ENCODE data around the gene SCGB1D1. TPM values are rescaled to one million over a fixed set of nuclear protein-coding genes. Genes with fewer than 3 reads are reported as not detected.

Gene SCGB1D1
- total RNA-seq, 4 donors from 2014 or later = not detected

- no peak overlapping the region for H3K27ac ChIP-seq (replicated peaks in 1 of 4)
- intact Hi-C loops (cut with DNase I) = no loop called here
- no peak overlapping the region for H3K4me3 ChIP-seq
- H3K4me1 ChIP-seq = no peaks in the 10 kb centered on the region
- no peak for DNase-seq (ENCODE audit: extremely low spot score)
- H3K36me3 ChIP-seq = no peaks in the 10 kb centered on the region
- peaks cover 0 to 44% (median 0%) of the 10 kb centered on the region in 4 donors for H3K27me3 ChIP-seq
- no peaks in the 10 kb centered on the region for H3K9me3 ChIP-seq
- TF ChIP-seq EP300 (IDR thresholded peaks at IDR 0.05) (no peak), CTCF (IDR thresholded peaks at IDR 0.05) (no peak), POLR2A (IDR thresholded peaks at IDR 0.05; ENCODE audit: low read depth) (no peak), POLR2AphosphoS5 (IDR thresholded peaks at IDR 0.05) (no peak)
- whole genome bisulfite sequencing = 70% methylated on average over 4 of the region's 4 CpGs
Measured at GRCh38 chr11:62237499-62237898, 47.5 kb downstream of the SCGB1D1 start.

- H3K27me3 ChIP-seq = peaks cover 0 to 42% (median 0%) of the 10 kb centered on the region in 4 donors
- 93% methylated on average over 4 of the region's 4 CpGs for WGBS
- no peaks in the 10 kb centered on the region for H3K36me3 ChIP-seq
- H3K9me3 ChIP-seq = no peaks in the 10 kb centered on the region
- intact Hi-C loops (cut with DNase I) = no loop called here
- no peaks in the 10 kb centered on the region for H3K4me1 ChIP-seq
- TF ChIP-seq POLR2AphosphoS5 (IDR thresholded peaks at IDR 0.05) (no peak), POLR2A (IDR thresholded peaks at IDR 0.05; ENCODE audit: low read depth) (no peak), EP300 (IDR thresholded peaks at IDR 0.05) (no peak), CTCF (IDR thresholded peaks at IDR 0.05) (no peak)
- H3K4me3 ChIP-seq = no peak overlapping the region
- DNase-seq (ENCODE audit: extremely low spot score) = no peak
- H3K27ac ChIP-seq (replicated peaks in 1 of 4) = no peak overlapping the region
Measured at GRCh38 chr11:62238151-62238550, 48.1 kb downstream of the SCGB1D1 start.

DNA sequence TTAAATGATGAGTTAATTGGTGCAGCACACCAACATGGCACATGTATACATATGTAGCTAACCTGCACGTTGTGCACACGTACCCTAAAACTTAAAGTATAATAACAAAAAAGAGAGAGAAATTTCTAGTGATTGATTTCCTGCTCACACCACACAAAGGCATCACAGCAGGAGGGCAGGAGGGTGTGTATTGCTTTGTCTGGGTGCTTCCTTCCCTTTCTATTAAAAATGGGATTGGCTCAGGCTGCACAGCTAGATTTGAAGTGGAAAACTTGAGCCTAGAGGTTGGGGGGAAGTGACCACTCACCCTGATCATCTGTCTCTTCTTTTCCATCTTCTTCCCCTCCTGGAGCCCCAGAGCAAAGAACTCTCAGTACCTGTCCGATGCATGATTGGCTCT, 51.1 kb downstream of the SCGB1D1 start:
- Histone ChIP-seq H3K27me3 (peaks cover 0 to 51% (median 0%) of the 10 kb centered on the region in 4 donors), H3K4me3 (no peak overlapping the region), H3K36me3 (no peaks in the 10 kb centered on the region), H3K9me3 (no peaks in the 10 kb centered on the region), H3K27ac (replicated peaks in 1 of 4) (no peak overlapping the region), H3K4me1 (no peaks in the 10 kb centered on the region)
- no peak for DNase-seq (ENCODE audit: extremely low spot score)
- 90% methylated on average over 3 of the region's 3 CpGs for WGBS
- intact Hi-C loops (cut with DNase I) = no loop called here
- TF ChIP-seq POLR2AphosphoS5 (IDR thresholded peaks at IDR 0.05) = no peak
- no peak for TF ChIP-seq EP300 (IDR thresholded peaks at IDR 0.05)
- no peak for TF ChIP-seq CTCF (IDR thresholded peaks at IDR 0.05)
- no peak for TF ChIP-seq POLR2A (IDR thresholded peaks at IDR 0.05; ENCODE audit: low read depth)

- Histone ChIP-seq H3K9me3 (no peaks in the 10 kb centered on the region), H3K27ac (replicated peaks in 1 of 4) (no peak within 1 kb of the TSS), H3K4me3 (no peak within 1 kb of the TSS), H3K27me3 (peaks cover 0 to 54% (median 0%) of the 10 kb centered on the region in 4 donors), H3K36me3 (no peaks in the 10 kb centered on the region), H3K4me1 (no peaks in the 10 kb centered on the region)
- TF ChIP-seq EP300 (IDR thresholded peaks at IDR 0.05) (no peak), CTCF (IDR thresholded peaks at IDR 0.05) (no peak), POLR2AphosphoS5 (IDR thresholded peaks at IDR 0.05) (no peak), POLR2A (IDR thresholded peaks at IDR 0.05; ENCODE audit: low read depth) (no peak)
- WGBS = no CpG with 5 or more reads among the region's 3 CpGs
- intact Hi-C loops (cut with DNase I) = no loop called here
- DNase-seq (ENCODE audit: extremely low spot score) = no peak
Measured at GRCh38 chr11:62242021-62242420, 52.0 kb downstream of the SCGB1D1 start, which contains the start of gene SCGB1D2. Gene SCGB1D2, plus strand, starts transcription at chr11:62242239. Its CDS starts 69 bp downstream, at chr11:62242308.

Other genes starting within 250 kb of the SCGB1D1 start
- gene BEST1, start 239.9 kb upstream of the SCGB1D1 start, total RNA-seq = 1 to 10 TPM; 2.2 to 5.0 (median 4.3) TPM
- 1,000 to 10,000 TPM; 1,795 to 3,027 (median 2,719) TPM for gene FTH1, start 222.6 kb upstream of the SCGB1D1 start, total RNA-seq
- 10 to 100 TPM; 13.8 to 20.3 (median 16.0) TPM for gene INCENP, start 66.2 kb upstream of the SCGB1D1 start, total RNA-seq
- gene SCGB2A1, start 18.5 kb downstream of the SCGB1D1 start, total RNA-seq = not detected
- not detected for gene SCGB1D2, start 52.0 kb downstream of the SCGB1D1 start, total RNA-seq
- gene SCGB2A2, start 79.9 kb downstream of the SCGB1D1 start, total RNA-seq = not detected
- gene SCGB1D4, start 108.9 kb downstream of the SCGB1D1 start, total RNA-seq = not detected
- 10 to 100 TPM in 1 of 4 donors, 1 to 10 TPM in 3; 2.1 to 11.6 (median 6.7) TPM for gene ASRGL1, start 147.2 kb downstream of the SCGB1D1 start, total RNA-seq
- gene SCGB1A1, start 228.8 kb downstream of the SCGB1D1 start, total RNA-seq = 1 to 10 TPM in 1 of 4 donors, not detected in 3; 3.0 TPM